Fibroblast of skin of back (primary cell): ENCODE measurements around the gene AGAP1.

Experiments used
- DNase-seq: peaks from one replicate; pipeline ENCODE4 v3.0.0-alpha.2; 2013

The AGAP1 gene

GRCh38 chr2:235610696-235611257 lies 116.9 kb downstream of the AGAP1 start:
- DNase-seq = no peak

DNA sequence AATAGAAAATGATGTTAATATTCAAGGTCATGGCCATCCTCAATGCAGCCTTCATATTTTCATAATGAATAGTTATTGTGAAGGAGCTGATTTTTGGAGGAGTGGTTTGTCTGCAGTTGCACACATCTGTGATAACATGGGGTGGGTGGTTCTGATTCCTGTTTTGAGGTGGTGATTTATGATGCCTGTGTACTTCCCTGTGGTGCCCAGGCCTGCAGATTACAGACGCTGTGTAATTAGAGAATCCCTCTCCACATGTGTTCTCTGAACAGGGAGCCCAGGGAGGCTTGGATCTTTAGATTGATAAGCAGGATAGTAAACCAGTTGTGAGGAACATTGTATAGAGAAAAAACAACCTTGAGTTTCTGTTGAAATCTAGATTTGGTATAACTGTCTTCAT lies 117.5 kb downstream of the AGAP1 start:
- no peak for DNase-seq

GRCh38 chr2:235611756-235612155 lies 117.9 kb downstream of the AGAP1 start:
- no peak for DNase-seq

DNA sequence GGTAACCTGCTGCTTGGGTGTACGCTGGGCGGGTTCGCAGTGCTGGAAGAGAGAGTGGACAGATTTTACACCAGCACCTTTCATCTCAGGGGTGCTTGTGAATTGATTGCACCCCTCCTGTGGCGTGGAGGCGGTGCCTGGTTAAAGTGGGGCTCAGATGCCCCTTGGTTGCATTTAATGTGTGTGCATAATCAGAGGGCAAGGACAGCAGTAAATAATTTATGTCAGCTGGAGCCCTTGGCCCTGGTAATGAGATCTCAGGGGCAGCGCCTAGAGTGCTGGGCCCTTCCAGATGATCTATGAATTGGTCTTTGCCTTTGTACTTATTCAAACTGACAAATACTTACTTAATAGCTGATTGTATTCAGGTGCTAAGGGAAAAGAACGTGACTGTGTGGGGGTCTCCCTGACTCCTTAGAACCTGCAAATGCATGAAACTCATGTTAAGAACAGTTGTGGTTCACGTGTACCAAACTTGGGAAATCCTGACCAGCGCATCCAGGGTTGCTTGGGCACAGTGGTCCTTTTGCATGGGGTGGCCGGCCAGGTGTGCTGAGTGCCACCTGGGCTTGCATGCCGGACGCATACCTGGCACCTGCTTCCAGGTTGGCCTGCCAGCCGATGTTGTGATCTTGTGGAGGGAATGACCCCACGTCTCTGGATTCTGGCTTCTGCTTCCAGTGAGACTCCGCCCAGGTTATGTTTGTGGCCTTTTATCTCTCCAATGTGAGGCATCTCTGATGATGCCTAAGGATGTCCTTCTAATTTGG lies 118.5 kb downstream of the AGAP1 start:
- DNase-seq = no peak

DNA sequence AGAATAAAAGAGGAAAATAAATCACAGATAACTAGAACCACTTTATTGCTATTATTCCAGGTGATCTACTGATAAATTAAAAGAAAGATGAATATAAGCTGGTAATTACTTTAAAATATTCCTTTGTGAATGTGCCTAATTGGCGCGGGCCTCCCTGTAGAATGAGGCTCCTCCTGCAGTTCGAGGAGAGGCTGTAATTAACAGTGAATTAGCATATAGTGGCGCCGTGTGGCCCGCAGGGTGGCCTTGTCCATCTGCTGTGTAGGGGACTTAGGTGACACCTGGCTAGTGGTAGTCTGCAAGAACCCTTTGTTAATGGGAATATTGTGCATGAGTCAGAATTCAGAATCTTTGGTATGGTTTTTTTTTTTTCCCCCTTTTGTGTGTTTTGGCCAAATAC lies 119.8 kb downstream of the AGAP1 start:
- no peak for DNase-seq

- DNase-seq = peak; percentile 39
Observed at GRCh38 chr2:235614176-235614860, 120.5 kb downstream of the AGAP1 start.

GRCh38 chr2:235614900-235615712 lies 121.3 kb downstream of the AGAP1 start:
- peak; percentile 92 for DNase-seq

DNA sequence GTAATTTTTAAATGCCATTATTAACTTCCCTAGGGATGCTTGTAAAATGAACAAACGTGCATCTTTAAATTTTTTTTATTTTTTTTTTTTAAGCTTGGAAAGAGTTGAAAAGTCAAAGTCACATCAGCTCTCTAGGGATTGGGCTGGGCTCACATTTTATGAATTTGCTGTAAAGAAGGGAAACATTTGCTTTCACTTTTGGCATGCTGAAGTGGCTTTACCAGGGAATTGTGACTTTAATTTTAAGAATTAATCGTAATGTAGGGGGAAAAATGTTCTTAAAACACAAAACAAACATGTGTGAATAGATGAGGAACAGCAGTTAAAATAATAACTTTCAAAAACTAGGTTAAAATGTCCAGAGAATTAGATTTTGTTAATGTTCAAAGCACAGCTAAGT lies 123.0 kb downstream of the AGAP1 start:
- DNase-seq = peak; percentile 81

DNA sequence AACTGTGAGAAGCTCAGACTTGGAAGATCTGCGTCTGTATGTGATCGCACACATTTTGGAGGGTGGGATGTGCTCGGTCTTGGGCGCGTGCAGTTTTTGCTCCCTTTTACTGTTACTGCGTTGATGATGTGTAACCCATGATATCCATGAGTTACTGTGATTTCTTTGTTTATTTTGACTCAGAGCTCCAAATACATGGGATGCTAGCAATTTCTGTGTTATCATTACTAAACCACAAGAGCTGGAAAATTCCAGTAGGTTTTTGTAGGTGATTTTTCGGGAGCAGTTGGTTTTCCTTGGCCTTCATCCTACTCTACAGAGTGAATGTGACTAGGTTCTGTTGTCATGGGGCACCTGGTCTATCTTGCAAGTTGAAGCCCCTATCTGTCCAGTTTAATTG lies 124.2 kb downstream of the AGAP1 start:
- DNase-seq = peak; percentile 87

DNA sequence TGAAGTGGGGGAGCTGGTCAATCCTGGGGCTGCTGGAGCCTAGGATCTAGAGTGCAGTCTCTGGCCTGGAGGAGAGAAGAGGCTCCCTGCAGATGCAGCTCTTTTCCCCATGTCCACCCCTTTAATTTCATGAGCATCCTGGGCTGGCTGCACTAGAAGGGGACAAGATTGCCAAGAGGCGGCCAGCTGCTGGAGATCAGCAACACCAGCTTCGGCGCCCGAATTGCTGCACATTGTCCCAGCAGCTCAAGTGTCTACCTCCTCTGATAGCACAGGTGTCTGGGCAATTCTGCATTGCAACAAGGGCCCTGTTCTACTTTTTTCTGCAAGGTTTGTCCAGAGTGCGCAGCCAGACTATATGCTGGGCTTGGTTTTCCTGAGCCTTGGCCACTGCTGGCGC lies 125.7 kb downstream of the AGAP1 start:
- no peak for DNase-seq

DNA sequence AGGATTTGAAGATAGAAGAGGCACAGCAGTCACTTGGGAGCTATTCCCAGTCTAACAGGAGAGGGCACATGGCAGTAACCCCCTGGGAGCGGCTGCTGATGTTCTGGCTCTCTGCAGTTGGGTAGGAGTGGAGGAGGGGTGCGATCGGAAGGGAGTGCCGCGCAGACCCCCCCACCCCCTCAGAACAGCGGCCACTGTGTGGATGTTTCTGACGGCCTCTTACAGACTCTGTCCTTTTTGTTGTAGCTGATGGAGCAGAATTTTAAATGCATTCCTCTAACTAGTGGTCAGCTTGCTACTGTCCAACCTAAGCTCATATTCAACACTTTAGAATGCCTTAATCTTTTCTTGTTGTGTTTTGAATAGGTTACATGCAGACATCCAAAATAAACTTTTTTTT lies 127.9 kb downstream of the AGAP1 start:
- no peak for DNase-seq

- DNase-seq = no peak
Observed at GRCh38 chr2:235623111-235623510, 129.3 kb downstream of the AGAP1 start.

DNA sequence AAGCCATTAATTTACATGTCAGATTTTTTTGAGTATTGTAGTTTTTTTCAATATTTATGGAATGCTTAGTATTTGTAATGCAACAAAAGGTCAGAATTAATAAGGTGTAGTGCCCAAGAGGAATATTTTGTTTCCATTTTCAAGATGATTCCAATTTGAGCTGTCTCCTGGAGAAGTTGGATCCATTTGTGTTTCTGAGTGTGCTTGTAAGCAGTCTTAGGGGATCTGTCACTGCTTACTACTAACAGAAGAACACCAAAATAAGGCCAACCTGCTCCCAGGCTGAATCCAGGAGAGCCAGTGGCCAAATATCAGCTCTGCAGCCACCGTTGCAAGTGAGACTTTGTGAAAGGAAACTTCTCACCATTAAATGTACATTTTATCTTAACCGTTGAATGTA lies 129.9 kb downstream of the AGAP1 start:
- no peak for DNase-seq

DNA sequence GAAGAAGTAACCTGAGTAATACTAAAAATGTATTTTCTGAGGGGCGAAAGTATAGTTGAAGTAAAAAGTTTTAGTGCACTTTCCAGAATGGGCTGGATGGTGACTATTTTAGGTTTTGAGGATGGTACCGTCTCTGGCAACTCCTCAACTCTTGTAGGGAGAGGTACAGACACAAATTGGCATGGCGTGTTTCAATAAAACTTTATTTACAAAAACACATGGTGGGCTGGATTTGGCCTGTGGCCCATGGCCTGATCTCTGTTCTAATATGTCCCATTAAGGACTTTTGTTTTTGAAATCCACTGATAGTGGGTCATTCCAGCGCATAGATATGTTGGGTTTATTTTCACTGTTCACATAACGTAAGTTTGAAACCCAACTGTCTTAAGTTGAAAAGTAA lies 132.8 kb downstream of the AGAP1 start:
- no peak for DNase-seq

GRCh38 chr2:235627682-235628081 lies 133.8 kb downstream of the AGAP1 start:
- peak; percentile 61 for DNase-seq

DNA sequence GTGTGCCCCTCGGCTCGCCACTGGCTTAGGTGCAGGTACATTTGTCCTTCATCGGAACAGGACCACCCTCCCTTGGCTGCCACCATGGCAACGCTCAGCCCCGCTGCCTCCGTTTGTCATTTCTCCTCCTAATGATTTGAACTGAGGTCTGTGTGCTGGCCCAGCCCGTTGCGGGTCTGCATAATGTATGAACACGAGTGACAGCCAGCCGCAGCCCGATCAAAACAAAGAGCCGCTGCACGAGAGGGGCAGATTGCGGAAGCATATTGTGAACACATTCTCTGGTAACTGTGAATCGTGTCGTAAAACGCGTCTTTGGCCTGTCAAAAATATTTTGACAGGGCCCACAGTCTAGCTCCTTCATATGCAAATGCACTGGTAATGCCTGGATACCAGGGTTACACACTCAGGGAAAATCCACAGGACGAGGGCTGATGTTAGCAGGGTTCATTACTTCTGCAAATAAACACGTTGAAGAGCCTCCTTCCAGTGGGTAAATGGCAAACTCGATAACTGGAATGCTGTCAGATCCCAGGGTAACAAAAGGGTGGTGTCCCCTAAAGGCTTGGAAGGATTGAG lies 137.0 kb downstream of the AGAP1 start:
- DNase-seq = no peak

- DNase-seq = peak; percentile 79
Observed at GRCh38 chr2:235634435-235635158, 140.8 kb downstream of the AGAP1 start.

- no peak for DNase-seq
Observed at GRCh38 chr2:235636546-235636945, 142.7 kb downstream of the AGAP1 start.

DNA sequence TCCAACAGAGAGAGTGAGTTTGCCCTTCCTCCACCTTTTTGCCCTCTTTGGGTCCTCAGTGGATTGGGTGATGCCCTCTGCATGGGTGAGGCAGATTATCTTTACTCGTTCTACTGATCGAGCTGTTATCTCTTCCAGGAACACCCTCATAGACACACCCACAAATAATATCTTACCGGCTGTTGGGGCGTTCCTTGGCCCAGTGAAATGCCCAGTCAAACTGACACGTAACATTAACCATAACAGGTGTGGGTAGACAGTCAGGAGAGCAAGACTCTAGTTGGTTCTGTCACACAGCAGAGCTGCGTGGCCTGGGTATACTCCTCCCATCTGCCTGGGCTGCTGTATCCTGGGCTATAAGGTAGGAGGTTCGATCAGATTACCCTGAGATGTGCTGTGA lies 144.1 kb downstream of the AGAP1 start:
- DNase-seq = no peak

- DNase-seq = no peak
Observed at GRCh38 chr2:235638541-235639427, 144.9 kb downstream of the AGAP1 start.

DNA sequence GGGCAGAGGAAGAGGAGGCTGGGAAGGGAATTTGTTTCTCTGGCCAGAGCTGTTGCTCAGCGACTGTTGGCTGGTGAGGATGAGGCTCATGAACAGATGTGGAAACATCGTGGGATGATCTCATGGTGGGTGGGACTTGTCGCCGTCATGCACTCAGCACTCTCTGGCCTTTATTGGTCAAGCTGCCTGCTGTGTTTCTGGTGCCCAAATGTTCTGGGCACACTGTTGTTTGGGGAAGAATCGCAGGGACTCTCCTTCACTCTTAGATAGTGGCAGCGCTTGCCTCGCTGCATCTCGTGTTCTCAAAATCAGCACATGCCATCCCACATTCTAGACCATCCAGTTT lies 145.6 kb downstream of the AGAP1 start:
- peak; percentile 76 for DNase-seq
